ENCODE results near the gene OR2B2.
"Not testable (repeated sequence)": the region's sequence is repeated elsewhere in the genome, so short reads cannot be mapped to it uniquely, and the experiment has no call there.

Gene OR2B2

DNA sequence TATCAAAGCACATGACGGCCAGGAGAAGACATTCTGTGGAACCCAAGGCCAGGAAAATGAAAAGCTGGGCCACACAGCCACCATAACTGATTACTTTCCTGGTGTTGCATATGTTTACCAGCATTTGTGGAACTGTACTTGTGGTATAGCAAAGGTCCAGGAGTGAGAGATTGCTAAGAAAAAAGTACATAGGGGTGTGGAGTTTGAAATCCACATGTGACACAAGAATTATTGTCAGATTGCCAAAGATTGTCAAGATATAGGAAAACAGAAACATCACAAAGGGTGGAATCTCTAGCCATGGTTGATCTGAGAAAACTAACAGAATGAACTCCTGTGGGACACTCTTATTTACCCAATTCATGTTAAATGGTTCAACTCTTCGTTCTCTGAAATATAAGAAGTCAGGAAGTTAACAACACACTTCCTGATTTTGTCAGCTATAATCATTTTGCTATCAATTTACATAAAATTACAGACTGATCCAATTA lies at the start of gene OR2B2:
Gene OR2B2, minus strand, starts transcription at position 441 of the 491 bp plus-strand sequence. Its CDS starts 77 bp downstream, at position 364.
- no peak for DNase-seq

DNA sequence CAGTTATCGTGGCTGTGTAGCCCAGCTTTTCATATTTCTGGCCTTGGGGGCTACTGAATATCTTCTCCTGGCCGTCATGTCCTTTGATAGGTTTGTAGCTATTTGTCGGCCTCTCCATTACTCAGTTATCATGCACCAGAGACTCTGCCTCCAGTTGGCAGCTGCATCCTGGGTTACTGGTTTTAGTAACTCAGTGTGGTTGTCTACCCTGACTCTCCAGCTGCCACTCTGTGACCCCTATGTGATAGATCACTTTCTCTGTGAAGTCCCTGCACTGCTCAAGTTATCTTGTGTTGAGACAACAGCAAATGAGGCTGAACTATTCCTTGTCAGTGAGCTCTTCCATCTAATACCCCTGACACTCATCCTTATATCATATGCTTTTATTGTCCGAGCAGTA lies 45.3 kb upstream of the OR2B2 start:
- no peak for DNase-seq

DNA sequence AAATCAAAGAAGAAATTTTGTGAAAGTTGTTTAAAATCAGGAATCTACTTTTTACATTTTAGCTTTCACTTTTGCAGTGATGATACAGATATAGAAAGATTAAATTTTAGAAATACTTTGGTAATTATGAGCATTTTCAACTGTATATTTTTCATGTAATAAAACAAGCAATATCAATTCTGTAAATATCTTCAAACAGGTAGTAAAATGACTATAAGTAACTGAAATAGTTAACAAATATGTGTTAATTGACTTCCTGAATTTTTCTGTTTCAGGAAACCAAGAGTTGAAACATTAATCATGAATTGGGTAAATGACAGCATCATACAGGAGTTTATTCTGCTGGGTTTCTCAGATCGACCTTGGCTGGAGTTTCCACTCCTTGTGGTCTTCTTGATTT lies 44.7 kb upstream of the OR2B2 start, which contains the start of gene OR2B6:
Gene OR2B6, plus strand, starts transcription at position 301 of the 400 bp plus-strand sequence. Its CDS starts 0 bp downstream, at position 301.
- no peak for DNase-seq

DNA sequence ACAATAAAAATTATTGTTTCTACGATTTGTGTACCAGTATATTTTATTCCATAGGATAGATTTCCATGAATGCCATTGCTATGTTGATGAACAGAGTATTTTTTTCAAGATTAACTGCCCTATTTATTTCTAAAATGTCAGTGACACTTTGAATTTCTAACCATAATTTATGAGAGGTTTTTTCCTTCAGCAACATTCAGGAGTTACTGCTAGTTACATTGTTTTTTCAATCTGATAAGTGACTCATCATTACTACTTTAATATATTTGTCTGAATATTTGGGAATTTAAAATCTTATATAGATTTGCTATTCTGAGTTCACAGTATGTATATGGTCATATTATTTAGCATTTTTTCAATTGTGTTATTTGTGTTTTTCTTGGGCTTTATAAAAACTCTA lies 38.8 kb upstream of the OR2B2 start:
- no peak for DNase-seq

DNA sequence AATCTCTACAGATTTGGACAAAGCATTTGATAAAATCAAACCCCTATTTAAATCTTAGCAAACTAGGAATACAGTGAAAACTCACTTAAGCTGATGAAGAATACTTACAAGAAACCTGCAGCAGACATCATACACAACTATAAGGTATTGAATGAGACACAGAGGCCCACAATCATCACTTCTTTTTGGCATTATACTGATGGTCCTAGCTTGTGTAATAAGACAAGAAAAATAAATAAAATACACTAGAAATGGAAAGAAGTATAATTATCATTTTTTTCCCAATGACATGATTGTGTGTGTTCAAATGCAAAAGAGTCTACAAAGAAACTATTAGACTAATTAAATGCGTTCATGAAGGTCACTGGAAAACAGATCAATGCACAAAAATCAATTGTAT lies 36.0 kb upstream of the OR2B2 start:
- DNase-seq: no peak

DNA sequence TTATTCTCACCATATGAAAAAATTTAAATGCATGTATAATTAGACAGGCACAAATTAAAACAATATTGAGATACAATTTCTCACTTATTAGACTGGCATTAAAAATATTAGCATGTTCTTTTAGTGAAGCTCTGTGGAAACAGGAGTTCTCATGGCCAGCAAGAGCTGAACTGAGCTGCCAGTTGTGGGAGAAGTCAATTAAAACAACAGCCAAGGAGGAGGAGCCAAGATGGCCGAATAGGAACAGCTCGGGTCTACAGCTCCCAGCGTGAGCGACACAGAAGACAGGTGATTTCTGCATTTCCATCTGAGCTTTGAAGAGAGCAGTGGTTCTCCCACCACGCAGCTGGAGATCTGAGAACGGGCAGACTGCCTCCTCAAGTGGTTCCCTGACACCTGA lies 30.9 kb upstream of the OR2B2 start:
- not testable (repeated sequence) for DNase-seq

DNA sequence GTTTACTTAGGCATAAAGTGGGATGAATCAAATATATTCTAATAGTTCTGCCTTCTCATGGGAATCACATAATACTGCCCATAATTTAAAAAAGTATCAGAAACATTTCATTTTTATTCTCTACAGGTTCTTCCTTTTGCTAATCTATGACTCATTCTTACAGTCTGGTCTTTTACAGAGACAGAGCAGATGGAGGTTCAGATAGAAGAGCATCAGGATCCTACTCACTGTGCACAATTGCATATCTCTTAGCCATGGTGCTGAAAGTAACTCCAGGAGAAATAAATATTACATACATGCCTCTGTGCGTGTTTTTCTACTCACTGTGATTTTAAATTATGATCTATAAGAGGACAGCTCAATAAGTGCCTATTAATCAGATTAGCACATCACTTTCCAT lies 28.6 kb upstream of the OR2B2 start:
- no peak for DNase-seq

DNA sequence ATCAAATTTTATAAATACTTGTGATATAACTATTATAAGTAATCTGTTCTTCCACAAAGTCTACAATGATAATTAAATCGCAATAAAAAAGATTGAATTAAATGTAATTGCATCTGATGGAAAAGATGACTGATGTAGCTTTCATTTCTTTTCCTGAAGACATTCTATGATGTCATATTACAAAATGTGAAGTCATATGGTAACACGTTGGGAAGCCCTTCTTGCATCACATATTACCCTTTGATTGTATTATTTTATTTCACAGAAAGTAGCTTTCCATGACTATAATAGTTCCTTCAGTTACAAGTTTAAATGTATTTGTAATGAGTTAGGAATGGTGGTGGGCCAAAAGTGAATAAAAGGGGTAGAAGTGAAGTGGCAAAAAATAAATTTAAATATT lies 19.0 kb upstream of the OR2B2 start:
- no peak for DNase-seq

DNA sequence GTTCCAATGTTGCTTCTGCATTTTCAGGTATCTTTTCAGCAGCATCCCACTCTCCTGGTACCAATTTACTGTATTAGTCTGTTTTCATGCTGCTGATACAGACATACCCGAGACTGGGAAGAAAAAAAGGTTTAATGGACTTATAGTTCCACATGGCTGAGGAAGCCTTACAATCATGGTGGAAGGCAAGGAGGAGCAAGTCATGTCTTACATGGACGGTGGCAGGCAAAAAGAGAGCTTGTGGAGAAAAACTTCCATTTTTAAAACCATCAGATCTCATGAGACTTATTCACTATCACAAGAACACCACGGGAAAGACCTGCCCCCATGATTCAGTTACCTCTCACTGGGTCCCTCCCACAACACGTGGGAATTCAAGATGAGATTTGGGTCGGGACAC lies 17.7 kb upstream of the OR2B2 start:
- not testable (repeated sequence) for DNase-seq

DNA sequence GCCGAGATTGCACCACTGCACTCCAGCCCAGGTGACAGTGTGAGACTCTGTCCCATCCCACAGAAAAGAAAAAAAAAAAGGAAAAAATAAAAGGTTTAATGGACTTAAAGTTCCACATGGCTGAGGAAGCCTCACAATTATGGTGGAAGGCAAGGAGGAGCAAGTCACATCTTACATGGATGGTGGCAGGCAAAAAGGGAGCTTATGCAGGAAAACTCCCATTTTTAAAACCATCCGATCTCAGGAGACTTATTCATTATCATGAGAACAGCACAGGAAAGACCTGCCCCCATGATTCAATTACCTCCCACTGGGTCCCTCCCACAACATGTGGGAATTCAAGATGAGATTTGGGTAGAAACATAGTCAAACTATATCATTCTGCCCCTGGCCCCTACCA lies 15.8 kb upstream of the OR2B2 start:
- not testable (repeated sequence) for DNase-seq

DNA sequence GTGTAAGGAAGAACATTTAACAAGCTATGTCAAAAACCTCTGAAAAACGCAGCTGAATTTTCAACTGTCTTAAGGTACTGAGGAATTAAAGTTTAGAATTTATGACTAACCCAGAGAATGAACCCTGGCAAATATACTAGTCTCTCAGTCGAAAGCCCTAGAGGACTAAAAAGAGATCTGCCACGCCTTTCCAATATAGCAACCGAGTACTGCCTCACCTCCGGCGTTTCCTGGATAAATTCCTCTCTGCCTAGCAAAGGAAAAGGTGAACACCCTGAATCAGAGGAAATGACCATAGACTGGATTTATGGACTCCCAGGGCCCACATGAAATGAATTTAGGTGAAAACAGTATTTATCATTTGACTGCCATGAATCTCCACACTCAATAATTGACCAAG lies 12.0 kb upstream of the OR2B2 start:
- no peak for DNase-seq

DNA sequence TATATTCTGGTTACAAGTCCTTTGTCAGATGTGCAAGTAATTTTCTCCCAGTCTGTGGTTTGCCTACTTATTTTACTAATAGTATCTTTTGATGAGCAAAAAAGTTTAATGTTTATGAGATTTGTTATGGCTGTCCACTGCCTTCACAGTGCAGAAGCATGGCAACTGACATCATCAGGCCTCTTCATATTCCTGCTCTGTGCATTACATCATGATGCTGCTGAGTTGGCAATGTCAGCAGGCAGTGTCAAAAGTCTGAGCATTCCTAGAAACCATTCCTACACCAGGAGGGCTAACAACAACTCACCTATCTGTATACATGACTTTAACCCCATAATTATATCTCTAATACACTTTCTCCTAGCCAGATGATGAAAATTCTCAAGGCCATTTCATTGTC lies 10.8 kb upstream of the OR2B2 start:
- no peak for DNase-seq

DNA sequence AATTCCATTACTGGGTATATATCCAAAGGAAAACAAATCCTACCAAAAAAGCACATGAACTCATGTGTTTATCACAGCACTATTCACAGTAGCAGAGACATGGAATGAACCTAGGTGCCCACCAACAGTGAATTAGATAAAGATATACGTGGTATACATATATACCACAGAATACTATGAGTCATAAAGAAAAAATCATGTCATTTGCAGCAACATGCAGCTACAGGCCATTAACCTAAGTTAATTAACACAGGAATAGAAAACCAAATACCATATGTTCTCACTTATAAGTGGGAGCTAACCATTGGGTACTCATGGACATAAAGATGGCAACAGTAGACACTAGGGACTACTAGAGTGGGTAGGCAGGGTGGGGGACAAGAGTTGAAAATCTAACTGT lies 4.2 kb downstream of the OR2B2 start:
- no peak for DNase-seq

DNA sequence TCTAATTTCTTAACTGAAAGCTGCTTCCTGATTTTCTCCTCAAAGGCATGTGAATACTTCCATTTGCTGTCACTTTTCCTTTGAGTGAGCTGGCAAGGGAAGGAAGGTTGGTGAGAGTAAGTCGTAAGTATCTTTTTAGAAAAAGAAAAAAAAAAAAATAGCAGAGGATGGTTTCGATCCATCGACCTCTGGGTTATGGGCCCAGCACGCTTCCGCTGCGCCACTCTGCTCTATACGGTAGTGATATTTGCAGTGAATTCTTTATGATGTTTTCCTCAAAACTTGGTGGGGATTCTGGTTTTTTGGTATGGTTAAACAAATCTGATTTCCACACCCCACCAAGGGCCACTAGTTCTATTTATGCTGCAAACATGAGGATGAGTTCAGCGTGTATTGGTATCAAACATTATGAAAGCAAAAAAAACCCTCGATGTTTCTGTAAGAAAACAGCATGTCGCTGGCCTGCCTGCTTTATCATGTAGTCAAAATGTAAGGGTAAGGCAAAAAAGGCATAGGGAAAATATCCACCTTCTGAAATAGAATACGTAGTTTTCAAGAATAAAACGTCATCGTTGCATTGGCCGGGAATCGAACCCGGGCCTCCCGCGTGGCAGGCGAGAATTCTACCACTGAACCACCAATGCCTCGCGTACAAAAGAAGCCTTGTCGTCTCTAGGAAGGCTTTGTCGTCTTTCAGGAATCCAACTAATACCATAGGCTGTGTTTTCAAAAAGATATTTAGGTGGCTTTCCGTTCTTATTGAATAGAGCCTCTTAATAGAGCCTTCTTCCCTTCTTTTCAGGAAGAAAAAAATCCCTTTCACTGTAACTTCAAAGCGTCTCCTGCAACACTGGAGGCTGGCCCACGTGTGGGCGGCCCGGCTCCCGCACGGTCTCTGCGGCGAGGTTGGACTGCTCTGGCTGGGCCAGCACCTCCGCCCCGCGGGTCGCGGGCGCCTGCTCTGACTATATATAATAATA lies 9.6 kb downstream of the OR2B2 start:
- DNase-seq: peak; percentile 64

DNA sequence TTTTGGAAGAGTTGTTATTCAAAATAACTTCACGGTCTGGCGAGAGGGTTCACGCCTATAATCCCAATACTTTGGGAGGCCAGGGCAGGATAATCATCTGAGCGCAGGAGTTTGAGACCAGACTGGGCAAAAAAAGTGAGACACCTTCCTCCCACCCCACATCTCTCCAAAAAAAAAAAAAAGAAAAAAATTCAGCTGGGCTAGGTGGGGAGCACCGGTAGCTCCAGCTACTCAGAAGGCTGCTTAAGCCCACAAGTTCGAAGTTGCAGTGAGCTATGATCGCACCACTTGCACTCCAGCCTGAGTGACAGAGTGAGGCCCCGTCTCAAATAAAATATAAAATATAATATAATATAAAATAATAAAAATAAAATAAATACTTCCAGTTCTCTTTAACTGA lies 10.4 kb downstream of the OR2B2 start:
- DNase-seq: no peak

DNA sequence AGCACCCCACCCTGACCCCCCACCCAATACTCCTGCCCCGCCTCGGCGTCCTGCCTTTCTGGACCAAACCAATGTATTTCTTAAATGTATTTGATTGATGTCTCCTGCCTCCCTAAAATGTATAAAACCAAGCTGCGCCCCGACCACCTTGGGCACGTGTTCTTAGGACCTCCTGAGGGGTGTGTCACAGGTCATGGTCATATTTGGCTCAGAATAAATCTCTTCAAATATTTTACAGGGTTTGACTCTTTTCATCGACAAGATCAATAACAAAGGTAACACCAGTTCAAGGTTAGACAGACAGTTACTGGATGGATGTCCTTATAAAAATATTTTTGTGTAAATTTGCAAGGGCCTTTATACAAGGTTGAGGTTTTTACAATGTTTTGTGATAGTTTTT lies 12.0 kb downstream of the OR2B2 start:
- not testable (repeated sequence) for DNase-seq

DNA sequence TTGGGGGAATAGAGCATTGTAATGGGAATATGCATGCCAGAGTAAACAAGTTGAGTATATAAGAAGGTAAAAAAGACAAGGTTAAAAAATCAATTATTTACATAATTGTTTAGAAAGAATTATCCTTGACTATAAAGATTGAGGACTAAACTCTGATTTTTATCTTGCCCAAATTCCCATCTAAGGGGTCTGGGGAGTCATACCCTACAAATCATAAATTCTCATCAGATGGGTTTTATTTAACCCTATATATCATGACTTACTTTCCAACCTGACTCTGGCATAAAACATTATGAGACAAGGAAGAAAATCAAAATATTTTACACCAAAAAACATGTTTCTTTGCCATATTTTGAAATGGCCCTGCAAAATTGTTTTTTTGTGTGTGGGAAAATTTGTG lies 12.7 kb downstream of the OR2B2 start:
- DNase-seq: no peak

DNA sequence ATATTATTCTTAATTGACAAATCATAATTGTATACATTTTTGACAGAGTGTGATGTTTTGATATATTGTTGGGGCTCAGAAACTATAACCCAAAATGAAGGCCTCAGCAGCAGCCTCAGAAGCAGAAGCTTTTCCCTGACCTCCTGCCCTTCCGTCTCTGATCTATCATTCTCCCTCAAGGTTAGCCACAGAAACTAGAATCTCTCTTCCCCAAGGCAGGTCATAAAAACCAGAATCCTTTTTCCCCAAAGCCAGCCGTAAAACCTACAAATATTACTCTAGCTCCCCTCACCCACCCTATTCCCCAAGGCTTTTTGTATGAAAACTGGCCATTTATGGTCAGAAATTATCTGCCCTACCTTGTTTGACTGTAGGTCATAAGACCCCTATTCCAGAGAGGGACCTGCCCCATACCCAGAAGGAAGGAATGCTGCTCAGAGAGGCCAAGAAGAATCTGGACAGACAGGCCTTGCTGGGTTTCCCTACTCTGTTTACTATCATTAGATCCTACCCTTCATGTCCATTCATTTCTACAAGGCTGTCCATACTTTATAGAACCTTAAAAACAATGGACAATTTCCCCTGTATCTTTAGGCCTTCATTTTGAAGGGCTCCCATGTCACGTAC lies 14.5 kb downstream of the OR2B2 start:
- DNase-seq: no peak

DNA sequence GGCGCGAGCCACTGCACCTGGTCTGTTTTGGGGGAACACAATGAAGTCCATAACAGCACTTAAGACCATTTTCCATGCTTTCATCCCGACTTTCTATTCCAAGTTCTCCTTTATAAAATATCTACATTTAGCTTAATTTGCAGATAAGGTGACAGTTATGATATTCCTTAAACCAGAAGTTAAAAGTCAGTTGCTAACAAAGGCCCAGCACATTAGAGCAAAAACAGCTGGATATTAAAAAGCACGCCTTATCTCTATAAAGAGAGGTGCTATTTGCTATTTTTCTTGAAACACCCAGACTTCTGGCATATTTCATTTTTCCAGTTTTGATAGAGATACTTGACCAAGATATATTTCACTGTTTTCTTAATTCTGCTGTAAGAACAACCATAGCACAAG lies 15.8 kb downstream of the OR2B2 start:
- no peak for DNase-seq

DNA sequence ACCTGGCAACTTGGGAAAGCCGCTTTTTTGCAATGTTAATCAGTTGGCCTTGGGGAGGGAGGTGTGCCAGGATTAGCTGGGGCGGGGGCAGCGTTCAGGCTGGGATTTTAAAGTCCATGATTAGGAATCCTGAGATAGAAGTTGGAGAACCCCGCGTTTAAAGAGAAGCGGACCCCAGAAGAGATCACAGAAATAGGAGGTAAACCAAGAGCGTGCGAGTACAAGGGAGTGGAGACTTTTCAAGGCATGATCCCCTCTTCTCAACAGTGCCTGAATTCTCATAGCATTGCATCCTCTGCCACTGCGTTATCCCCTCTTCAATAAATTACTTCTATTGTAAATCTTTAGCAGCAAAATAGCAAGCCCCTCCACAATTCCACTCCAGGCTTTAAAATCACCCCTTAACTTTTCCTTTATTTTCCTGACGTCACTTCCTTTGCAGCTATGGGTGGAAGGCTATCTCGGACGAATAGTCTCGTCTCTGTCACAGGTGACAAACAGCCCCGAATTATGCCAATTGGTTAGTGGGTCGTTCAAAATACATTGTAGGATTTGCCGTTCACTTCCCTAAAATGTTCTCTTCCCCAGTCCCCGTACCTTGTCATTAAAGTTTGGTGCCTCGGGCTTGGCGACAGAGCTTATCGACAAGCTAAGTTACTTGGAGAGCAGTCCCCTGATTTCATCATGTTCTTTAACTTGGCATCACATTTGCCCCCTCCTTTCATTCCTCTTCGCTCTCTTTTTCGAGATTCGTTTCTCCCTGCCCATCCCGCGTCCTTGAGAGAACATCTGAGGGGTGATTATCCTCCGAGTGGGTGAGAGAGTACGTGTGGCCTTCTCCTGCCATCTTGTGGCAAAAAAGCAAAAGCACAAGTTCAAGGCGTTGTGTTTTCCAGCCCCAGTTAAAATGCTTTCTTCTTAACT lies 17.1 kb downstream of the OR2B2 start:
- peak; percentile 79 for DNase-seq

DNA sequence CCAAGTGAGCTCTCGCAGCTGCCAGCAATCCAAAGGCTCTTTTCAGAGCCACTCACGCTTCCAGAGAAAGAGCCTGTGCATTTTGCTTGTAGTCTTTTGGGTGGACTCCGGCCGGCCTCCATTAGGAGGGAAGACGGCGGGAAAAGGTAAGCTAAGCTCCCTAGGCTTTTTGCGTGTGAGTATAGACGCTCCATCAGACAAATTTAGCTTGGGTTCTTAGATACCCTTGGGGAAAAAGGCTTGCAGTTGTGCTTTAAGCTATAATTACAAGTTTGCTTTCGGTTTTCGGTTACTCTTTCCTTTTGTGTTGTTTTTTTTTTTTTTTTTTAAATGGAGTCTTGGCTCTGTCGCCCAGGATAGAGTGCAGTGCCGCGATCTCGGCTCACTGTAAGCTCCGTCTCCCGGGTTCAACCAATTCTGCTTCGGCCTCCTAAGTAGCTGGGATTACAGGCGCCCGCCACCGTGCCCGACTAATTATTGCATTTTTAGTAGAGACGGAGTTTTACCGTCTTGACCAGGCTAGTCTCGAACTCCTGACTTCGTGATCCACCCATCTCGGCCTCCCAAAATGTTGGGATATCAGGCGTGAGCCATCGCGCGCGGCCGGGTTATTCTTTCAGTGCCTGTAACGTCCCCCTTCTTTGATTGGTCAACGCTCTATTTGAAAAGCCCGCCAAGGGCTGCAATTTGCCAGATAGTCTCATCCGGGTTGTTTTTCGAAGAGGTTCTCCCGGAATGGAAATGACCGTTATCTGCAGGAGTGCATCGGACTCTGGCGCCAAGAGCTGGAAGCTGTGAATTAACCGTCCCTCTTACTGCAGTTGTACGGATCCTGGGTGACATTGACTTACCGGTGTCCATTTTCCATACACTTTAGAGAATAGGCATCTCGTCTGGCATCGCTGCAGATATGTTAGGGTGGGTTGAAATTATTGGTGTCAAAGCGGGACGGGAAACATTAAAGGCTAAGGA lies 18.1 kb downstream of the OR2B2 start:
- DNase-seq: peak; percentile 97

Measured in NCI-H2029 (cell line).